Parathyroid adenoma (tissue), 2 donors: ENCODE measurements around the gene TTBK1.

Experiments used
- H2AFZ ChIP-seq: fragments of 300-600 bp; sonication (generic); one replicate; pipeline ENCODE4 v1.7.0; 2017; ENCODE audit warnings: antibody characterized with exemption, mild to moderate bottlenecking
- H3K27ac ChIP-seq: fragments of 300-600 bp; sonication (generic); one replicate; pipeline ENCODE4 v1.7.0; 2017
- H3K27me3 ChIP-seq: fragments of 300-600 bp; sonication (generic); one replicate; pipeline ENCODE4 v1.7.0; 2017; ENCODE audit warnings: low read length; ENCODE audit not compliant: control insufficient read depth, insufficient read depth
- H3K36me3 ChIP-seq: fragments of 300-600 bp; sonication (generic); one replicate; pipeline ENCODE4 v1.7.0; 2017; ENCODE audit warnings: low read length; ENCODE audit not compliant: control insufficient read depth, insufficient read depth
- H3K4me1 ChIP-seq: fragments of 300-600 bp; sonication (generic); one replicate; pipeline ENCODE4 v1.7.0; 2017; ENCODE audit warnings: control low read depth
- H3K4me2 ChIP-seq: fragments of 300-600 bp; sonication (generic); one replicate; pipeline ENCODE4 v1.7.0; 2017; ENCODE audit warnings: low read length
- H3K4me3 ChIP-seq: fragments of 300-600 bp; sonication (generic); one replicate; pipeline ENCODE4 v1.7.0; 2017; ENCODE audit warnings: low read depth, low read length
- H3K79me2 ChIP-seq: fragments of 300-600 bp; sonication (generic); one replicate; pipeline ENCODE4 v1.7.0; 2017; ENCODE audit warnings: control low read depth
- H3K9ac ChIP-seq: fragments of 300-600 bp; sonication (generic); one replicate; pipeline ENCODE4 v1.7.0; 2017; ENCODE audit warnings: mild to moderate bottlenecking
- H3K9me3 ChIP-seq: fragments of 300-600 bp; sonication (generic); one replicate; pipeline ENCODE4 v1.7.0; 2017; ENCODE audit warnings: low read length; ENCODE audit not compliant: control insufficient read depth
- TF ChIP-seq, protein P1 (sequence below): fragments of 300-600 bp; sonication (generic); IDR thresholded peaks from one replicate; pipeline ENCODE4 v1.7.0; 2017; ENCODE audit warnings: antibody characterized with exemption, mild to moderate bottlenecking
- donor health status: primary hyperparathyroidism.

TTBK1 gene

GRCh38 chr6:43216200-43216599 is 27.1 kb upstream of the TTBK1 start:
- no peaks in the 10 kb centered on the region for H3K27me3 ChIP-seq
- no peak overlapping the region for H3K4me3 ChIP-seq
- TF ChIP-seq, protein P1, sequence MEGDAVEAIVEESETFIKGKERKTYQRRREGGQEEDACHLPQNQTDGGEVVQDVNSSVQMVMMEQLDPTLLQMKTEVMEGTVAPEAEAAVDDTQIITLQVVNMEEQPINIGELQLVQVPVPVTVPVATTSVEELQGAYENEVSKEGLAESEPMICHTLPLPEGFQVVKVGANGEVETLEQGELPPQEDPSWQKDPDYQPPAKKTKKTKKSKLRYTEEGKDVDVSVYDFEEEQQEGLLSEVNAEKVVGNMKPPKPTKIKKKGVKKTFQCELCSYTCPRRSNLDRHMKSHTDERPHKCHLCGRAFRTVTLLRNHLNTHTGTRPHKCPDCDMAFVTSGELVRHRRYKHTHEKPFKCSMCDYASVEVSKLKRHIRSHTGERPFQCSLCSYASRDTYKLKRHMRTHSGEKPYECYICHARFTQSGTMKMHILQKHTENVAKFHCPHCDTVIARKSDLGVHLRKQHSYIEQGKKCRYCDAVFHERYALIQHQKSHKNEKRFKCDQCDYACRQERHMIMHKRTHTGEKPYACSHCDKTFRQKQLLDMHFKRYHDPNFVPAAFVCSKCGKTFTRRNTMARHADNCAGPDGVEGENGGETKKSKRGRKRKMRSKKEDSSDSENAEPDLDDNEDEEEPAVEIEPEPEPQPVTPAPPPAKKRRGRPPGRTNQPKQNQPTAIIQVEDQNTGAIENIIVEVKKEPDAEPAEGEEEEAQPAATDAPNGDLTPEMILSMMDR = no peak
- H2AFZ ChIP-seq = no peak overlapping the region
- H3K36me3 ChIP-seq = no peaks in the 10 kb centered on the region
- no peaks in the 10 kb centered on the region for H3K4me1 ChIP-seq
- H3K27ac ChIP-seq = no peak overlapping the region
- no peaks in the 10 kb centered on the region for H3K9me3 ChIP-seq
- no peaks in the 10 kb centered on the region for H3K79me2 ChIP-seq
- no peak overlapping the region for H3K9ac ChIP-seq
- no peak overlapping the region for H3K4me2 ChIP-seq

DNA sequence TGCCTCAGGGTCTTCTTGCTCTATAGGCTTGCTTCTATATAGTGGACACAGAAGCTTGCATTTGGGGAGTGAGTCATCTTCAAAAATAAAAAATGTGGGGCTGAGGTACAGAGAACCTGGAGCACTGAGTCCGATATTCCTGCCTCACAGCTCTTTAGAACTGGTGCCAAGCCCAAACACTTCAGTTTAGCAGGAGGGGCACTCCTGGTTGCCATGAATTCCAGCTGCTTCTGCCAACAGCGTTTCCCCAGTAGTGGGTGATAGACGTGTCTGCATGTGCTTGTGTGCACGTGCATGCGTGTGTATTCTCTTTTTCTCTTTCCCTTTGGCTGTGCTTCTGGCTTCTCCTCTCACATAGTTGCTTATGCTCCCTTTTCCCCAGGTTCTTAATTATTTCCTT is 25.9 kb upstream of the TTBK1 start:
- H3K4me3 ChIP-seq = no peak overlapping the region
- H2AFZ ChIP-seq = no peak overlapping the region
- no peaks in the 10 kb centered on the region for H3K4me1 ChIP-seq
- H3K79me2 ChIP-seq = no peaks in the 10 kb centered on the region
- no peaks in the 10 kb centered on the region for H3K27me3 ChIP-seq
- H3K9ac ChIP-seq = no peak overlapping the region
- TF ChIP-seq, protein P1 = no peak
- H3K9me3 ChIP-seq = no peaks in the 10 kb centered on the region
- no peaks in the 10 kb centered on the region for H3K36me3 ChIP-seq
- H3K27ac ChIP-seq = no peak overlapping the region
- no peak overlapping the region for H3K4me2 ChIP-seq

GRCh38 chr6:43219119-43219518 is 24.2 kb upstream of the TTBK1 start:
- Histone ChIP-seq H2AFZ (no peak overlapping the region), H3K79me2 (no peaks in the 10 kb centered on the region), H3K4me1 (no peaks in the 10 kb centered on the region), H3K9me3 (no peaks in the 10 kb centered on the region), H3K4me2 (no peak overlapping the region), H3K9ac (no peak overlapping the region), H3K27me3 (no peaks in the 10 kb centered on the region), H3K27ac (no peak overlapping the region), H3K36me3 (no peaks in the 10 kb centered on the region), H3K4me3 (no peak overlapping the region)
- TF ChIP-seq, protein P1 = no peak

- no peak overlapping the region for H3K27ac ChIP-seq
- TF ChIP-seq, protein P1 = no peak
- H3K9ac ChIP-seq = no peak overlapping the region
- no peaks in the 10 kb centered on the region for H3K36me3 ChIP-seq
- no peak overlapping the region for H3K4me3 ChIP-seq
- H3K4me1 ChIP-seq = no peaks in the 10 kb centered on the region
- H3K79me2 ChIP-seq = no peaks in the 10 kb centered on the region
- no peaks in the 10 kb centered on the region for H3K27me3 ChIP-seq
- H3K9me3 ChIP-seq = no peaks in the 10 kb centered on the region
- no peak overlapping the region for H3K4me2 ChIP-seq
- H2AFZ ChIP-seq = no peak overlapping the region
These were observed 23.5 kb upstream of the TTBK1 start for GRCh38 chr6:43219814-43220213.

DNA sequence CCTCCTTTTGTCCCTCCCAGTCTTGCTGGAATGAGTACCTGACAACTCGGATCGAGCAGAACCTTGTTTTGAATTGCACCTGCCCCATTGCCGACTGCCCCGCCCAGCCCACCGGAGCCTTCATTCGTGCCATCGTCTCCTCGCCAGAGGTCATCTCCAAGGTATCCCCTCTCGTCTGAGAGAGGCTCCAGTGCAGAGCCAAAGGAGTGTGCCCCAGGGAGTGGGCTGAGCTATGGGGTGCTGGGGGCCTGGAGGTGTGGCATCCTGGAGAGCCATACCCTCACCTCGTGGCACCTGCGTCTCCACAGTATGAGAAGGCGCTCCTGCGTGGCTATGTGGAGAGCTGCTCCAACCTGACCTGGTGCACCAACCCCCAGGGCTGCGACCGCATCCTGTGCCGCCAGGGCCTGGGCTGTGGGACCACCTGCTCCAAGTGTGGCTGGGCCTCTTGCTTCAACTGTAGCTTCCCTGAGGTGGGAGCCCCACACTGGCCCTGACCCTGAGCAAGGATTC is 22.8 kb upstream of the TTBK1 start:
- H3K4me3 ChIP-seq = no peak overlapping the region
- H3K9ac ChIP-seq = no peak overlapping the region
- H3K36me3 ChIP-seq = no peaks in the 10 kb centered on the region
- TF ChIP-seq, protein P1 = no peak
- no peaks in the 10 kb centered on the region for H3K9me3 ChIP-seq
- H2AFZ ChIP-seq = no peak overlapping the region
- no peaks in the 10 kb centered on the region for H3K79me2 ChIP-seq
- no peaks in the 10 kb centered on the region for H3K27me3 ChIP-seq
- H3K4me1 ChIP-seq = no peaks in the 10 kb centered on the region
- H3K27ac ChIP-seq = no peak overlapping the region
- H3K4me2 ChIP-seq = no peak overlapping the region
